Astrocyte (in vitro differentiated cells and primary cell): ENCODE results near the gene KRT84.

Source experiments
- EZH2 ChIP-seq: IDR thresholded peaks from 2 replicates; pipeline ENCODE4 v1.6.1; 2012; ENCODE audit warnings: mild to moderate bottlenecking, low read length, inconsistent platforms; ENCODE audit not compliant: insufficient read depth
- TF ChIP-seq, protein P1 (sequence below): IDR thresholded peaks from 2 replicates; pipeline ENCODE4 v1.5.1; 2011; ENCODE audit warnings: low read depth, mild to moderate bottlenecking, inconsistent platforms, low read length, moderate library complexity; ENCODE audit not compliant: insufficient read depth

DNA sequence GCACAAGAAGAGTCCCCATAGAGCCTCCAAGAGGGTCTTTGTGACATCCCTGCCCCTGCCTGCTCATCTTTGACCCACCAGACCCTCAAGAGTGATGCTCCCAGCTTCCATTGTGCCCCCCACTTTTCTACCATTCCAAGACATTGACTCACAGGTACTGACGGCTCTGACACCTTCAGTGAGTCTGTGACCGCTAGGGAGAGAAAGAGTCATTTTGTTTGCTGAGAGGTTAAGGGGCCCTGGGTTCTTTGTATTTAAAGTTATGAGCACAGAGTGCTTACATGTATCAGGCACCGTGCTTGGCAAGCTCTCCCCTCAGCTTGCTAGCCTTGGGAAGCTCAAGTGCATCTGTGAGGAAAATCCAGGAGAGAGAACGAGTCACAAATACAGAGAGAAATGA, 27.8 kb upstream of the KRT84 start:
- TF ChIP-seq, protein P1, sequence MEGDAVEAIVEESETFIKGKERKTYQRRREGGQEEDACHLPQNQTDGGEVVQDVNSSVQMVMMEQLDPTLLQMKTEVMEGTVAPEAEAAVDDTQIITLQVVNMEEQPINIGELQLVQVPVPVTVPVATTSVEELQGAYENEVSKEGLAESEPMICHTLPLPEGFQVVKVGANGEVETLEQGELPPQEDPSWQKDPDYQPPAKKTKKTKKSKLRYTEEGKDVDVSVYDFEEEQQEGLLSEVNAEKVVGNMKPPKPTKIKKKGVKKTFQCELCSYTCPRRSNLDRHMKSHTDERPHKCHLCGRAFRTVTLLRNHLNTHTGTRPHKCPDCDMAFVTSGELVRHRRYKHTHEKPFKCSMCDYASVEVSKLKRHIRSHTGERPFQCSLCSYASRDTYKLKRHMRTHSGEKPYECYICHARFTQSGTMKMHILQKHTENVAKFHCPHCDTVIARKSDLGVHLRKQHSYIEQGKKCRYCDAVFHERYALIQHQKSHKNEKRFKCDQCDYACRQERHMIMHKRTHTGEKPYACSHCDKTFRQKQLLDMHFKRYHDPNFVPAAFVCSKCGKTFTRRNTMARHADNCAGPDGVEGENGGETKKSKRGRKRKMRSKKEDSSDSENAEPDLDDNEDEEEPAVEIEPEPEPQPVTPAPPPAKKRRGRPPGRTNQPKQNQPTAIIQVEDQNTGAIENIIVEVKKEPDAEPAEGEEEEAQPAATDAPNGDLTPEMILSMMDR, result no peak
- no peak for TF ChIP-seq EZH2
